HPDE6-E6E7 (cell line): Measurements from ENCODE around the gene KDELR3.

ENCODE experiments used
- DNase-seq: peaks from one replicate; pipeline ENCODE4 v3.0.0; 2011; ENCODE audit warnings: missing footprints; ENCODE audit errors: extremely low spot score

Gene KDELR3

GRCh38 chr22:38519453-38520250 lies 51.8 kb downstream of the KDELR3 start:
- no peak for DNase-seq

GRCh38 chr22:38523029-38523428 lies 55.1 kb downstream of the KDELR3 start:
- no peak for DNase-seq

- DNase-seq = no peak
Measured at GRCh38 chr22:38523479-38523878, 55.6 kb downstream of the KDELR3 start.

GRCh38 chr22:38524429-38524828 lies 56.5 kb downstream of the KDELR3 start:
- DNase-seq = no peak

- DNase-seq = no peak
Measured at GRCh38 chr22:38531251-38531938, 63.5 kb downstream of the KDELR3 start.
